GM19455 (cell line): Measurements from ENCODE around the gene NCLN.
"Not testable (repeated sequence)": the region's sequence is repeated elsewhere in the genome, so short reads cannot be mapped to it uniquely, and the experiment has no call there.

ENCODE experiments used
- ATAC-seq: cut with Tn5 transposase; IDR thresholded peaks from one replicate; pipeline ENCODE4 v1.9.1; 2021; ENCODE audit not compliant: unreplicated experiment

NCLN gene

DNA sequence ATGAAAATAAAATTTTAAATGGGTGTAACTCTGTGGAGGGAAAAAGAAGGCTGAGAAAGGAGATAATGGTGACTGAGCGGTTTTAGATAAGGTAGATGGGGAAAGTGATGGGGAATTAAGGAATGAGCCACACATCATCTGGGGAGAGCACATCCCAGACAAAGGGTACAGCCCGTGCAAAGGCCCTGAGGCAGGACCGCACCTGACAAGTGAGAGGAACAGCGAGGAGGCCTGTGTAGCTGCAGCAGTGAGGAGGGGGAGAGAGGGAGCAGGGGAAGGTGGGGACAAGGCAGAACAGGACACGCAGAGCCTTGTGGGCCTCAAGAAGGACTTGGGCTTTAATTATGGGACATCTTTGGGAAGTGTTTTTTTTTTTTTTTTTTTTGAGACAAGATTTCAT, 37.0 kb downstream of the NCLN start:
- ATAC-seq: no peak

DNA sequence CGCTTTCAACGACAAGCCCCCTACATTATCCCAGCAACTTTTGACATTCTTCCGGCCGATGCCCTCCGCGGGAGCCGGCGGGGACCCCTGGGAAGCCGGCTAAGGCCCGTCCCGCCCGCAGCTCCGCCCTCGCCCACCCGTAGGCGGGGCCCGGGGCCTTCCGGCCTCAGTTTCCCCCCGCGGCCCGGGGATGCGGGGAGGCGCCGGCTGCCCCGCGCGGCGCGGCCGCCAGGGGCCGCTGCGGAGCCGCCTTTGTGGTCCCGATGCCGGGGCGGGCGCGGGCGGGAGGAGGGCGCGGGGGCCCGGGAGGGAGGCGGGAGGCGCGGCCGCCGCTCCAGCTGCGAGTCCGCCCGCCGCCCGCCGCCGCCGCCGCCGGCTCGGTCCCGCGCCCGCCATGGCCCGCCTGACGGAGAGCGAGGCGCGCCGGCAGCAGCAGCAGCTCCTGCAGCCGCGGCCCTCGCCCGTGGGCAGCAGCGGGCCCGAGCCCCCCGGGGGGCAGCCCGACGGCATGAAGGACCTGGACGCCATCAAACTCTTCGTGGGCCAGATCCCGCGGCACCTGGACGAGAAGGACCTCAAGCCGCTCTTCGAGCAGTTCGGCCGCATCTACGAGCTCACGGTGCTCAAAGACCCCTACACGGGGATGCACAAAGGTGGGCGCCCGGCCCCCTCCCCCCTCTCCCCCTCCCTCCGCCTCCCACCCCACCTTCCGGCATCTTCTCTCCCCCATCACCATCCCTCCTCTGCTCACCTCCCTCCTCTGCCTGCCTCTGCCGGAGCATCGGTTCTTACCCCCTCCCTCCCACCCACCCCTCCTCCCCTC, 38.8 kb downstream of the NCLN start, which contains the start of gene CELF5:
Gene CELF5 (plus strand): TSS at position 316 of the 823 bp plus-strand sequence. CDS start 79 bp downstream, at position 395.
- no peak for ATAC-seq

DNA sequence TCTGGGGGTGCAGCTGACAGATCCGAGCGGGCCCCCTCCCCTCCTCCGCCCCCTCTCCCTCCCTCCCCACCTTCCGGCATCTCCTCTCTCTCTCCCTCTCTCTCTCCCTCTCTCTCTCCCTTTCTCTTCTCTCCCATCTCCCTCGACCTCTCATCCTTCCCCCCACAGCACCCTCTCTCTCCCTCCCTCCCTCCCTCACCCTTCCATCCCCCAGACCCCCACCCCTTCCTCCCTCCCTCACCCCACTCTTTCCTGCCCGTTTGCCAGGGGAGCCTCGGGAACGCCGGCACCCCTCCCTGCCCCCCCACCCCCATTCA, 39.4 kb downstream of the NCLN start:
- ATAC-seq: no peak

DNA sequence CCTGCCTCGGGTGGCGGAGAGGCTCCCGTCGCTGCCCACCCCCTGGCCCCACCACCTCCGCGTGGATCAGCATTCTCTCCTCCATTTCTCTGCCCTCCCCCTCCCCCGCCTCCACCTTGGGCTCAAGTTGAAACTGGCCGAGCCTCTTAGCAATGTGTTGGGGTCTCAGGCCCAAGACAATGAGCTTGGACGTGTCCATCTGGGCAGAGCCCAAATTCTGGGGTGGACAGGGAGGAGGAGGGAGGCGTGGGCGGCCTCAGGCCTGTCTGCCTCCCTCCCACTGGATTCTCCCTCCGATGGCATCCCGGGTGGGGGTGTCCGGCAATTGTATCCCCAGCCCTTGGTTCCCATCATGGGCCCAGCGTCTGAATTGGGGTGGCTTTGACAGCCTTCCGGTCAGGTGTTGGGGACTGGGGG, 40.0 kb downstream of the NCLN start:
- ATAC-seq: no peak

DNA sequence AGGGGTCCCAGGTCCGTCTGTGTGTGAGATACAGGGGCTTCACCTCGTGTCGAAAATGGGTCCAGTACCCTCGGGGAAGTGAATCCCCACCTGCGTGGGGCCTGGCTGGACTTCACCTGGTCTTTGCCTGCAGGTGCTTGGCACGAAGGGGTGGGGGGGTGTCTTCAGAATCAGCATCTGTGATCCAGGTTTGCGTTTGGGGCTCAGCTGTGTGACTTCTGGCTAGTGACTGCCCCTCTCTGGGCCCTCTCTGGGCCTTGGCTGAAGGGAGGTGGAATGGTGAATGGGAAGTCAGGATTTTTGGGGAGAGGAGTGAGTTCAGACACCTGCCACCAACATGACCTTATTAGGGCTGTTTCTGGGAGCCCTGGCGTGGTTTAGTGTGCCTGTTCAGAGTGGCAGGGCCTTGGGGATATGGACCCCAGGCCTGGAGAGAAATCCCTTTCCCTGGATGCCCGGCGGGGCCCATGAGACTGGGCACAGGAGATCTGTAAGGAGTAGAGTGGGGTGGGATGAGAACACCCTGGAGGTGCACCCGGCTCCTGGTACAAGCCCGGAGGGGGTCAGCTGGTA, 41.4 kb downstream of the NCLN start:
- ATAC-seq: no peak

DNA sequence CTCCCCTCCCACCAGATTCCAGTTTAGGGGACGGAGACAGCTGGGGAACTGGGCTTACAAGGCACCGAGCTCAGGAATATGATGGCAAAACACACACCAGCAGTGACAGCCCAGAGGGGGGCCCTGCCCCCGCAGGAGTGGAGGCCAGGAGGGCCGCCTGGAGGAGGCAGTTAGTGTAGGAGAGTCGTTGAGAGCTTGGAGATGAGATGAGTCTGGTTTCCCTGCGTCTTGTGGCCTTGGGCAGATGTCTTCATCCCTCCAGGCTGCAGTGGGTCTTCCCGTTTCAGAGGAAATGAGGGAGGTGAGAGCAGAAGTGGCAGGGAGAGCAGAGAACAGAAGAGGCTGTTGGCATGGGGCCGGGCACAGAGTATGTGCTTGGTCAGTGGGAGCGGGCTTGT, 43.6 kb downstream of the NCLN start:
- no peak for ATAC-seq

DNA sequence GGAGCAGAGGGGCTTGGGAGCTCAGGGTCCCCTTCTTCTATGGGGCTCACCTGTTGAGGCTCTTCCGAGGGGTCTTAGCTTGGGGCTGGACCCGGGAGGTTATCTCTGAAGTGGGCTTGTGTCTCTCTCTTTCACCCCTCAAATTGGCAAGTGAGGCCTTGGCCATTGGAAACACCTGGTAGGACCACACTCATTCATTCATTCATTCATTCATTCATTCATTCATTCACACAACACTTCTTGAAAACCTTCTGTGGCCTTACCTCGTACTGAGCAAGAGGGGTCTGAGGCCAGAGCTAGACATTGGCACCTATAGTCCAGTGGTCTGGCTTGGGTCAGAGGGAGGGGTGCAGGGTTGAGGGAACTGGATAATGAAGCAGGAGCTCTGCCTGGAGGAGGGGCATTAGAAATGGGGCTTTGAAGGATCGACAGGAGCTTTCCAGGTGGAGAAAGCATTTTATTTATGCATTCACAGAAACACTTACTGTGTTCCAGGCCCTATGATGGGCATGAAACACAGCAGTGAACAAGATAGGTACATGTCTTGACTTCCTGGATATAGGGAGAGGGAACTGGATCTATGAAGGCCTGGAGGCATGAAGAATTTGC, 44.3 kb downstream of the NCLN start:
- ATAC-seq: no peak

DNA sequence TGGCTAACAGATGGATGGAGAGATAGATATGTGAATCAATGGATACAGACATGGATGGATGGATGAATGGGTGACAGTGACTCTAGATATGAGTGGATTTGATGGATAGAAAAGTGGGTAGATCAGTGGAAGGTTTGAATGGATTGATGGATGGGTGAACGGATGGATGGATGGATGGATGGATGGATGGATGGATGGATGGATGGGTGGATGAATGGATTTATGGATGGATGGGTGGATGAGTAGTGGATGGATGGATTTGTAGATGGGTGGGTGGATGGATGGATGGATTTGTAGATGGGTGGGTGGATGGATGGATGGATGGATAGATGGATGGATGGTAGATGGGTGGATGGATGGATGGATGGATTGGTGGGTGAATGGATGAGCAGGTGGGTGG, 45.6 kb downstream of the NCLN start:
- no peak for ATAC-seq

DNA sequence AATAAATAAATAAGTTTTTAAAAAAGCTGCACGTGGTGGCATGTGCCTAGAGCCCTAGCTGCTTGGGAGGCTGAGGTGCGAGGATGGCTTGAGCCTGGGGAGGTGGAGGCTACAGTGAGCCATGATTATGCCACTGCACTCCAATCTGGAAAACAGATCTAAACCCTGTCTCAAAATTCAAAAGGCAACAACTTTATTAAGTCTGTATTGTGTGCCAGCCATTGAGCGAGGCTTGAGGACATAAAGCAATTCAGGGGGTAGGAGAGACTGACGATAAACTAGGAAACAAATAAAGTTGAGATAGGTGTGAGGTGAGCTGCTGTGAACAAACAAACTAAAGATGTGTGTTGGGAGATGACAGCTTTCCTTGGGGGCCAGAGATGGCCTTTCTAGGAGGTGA, 47.4 kb downstream of the NCLN start:
- ATAC-seq: no peak

DNA sequence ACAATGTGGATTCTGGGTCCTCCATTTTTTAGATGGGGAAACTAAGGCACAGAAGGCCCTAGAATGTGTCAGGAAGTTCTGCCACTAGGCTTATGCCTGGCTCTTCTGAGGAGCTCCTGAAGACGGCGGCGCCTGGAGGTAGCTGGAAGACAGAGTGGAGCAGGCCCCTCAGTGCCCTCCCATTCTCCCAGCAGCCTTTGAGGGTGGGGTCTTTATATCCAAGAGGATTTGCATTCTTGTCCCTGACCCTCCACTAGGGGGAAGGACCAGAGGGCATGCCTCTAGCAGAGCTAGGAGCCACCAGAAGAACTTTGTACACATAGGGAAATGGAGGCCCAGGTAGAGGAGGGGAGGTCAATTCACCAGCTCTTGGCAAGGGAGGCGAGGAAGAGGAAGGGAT, 48.1 kb downstream of the NCLN start:
- ATAC-seq: no peak

DNA sequence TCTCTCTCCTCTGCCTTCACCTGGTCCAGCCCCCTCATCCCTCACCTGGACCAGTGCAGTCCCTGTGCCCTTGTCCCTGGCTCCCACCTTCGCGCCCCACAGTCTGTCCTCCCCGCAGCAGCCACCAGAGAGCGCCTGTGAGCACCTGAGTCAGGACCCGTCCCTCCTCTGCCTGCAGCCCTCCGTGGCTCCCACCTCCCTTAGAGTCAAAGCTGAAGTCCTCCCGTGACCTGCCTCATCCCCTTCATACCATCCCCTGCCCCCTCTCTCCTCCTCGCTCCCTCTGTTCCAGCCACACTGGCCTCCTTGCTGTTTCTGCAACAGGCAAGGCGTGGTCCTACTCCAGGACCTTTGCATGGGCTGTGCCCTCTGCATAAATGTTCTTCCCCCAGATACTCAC, 49.1 kb downstream of the NCLN start:
- no peak for ATAC-seq

DNA sequence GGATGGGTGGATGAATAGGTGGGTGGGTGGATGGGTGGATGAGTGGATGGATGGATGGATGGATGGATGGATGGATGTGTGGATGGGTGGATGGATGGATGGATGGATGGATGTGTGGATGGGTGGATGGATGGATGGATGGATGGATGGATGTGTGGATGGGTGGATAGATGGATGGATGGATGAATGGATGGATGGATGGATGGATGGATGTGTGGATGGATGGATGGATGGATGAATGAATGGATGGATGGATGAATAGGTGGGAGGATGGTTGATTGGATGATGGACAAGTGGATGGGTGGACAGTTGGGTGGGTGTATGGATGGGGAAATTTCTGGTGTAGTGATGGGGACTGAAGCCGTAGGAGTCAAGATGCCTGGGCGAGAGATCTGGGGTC, 49.9 kb downstream of the NCLN start:
- not testable (repeated sequence) for ATAC-seq

DNA sequence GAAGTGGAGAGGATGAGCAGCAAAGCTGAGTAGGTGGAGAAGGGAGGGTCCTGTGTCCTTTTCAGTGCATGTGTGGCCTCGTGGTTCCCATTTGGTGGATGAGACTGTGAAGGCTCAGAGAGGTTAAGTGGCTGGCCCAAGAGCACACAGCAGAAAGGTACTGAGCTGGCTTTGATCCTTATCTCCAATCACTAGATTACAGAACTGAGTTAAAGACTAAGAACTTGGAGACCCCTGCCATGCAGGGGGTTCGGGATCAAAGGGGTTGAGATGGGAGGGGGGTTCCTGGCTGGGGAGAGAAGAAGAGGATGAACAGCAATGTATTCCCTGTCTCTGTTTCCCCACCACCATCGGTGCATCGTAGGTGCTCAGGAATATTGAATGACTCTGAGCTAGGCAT, 50.5 kb downstream of the NCLN start:
- no peak for ATAC-seq

DNA sequence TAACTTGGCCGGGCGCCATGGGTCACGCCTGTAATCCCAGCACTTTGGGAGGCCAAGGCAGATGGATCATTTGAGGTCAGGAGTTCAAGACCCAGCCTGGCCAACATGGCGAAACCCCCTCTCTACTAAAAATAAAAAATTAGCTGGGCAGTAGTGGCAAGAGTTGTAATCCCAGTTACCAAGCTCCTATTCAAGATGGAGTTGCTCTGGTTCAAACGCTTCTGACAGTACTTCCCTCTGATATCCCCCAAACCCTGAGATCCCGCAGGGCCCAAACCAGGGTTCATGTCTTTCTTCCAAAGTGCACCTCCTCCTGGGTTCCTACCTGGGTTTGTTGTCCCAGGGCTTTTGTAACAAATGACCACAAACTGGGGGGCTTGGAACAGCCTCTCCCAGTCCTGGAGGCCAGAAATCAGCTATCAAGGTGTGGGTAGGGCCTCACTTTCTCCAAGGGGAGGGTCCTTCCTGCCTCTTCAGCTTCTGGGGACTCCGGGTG, 52.4 kb downstream of the NCLN start:
- ATAC-seq: no peak

DNA sequence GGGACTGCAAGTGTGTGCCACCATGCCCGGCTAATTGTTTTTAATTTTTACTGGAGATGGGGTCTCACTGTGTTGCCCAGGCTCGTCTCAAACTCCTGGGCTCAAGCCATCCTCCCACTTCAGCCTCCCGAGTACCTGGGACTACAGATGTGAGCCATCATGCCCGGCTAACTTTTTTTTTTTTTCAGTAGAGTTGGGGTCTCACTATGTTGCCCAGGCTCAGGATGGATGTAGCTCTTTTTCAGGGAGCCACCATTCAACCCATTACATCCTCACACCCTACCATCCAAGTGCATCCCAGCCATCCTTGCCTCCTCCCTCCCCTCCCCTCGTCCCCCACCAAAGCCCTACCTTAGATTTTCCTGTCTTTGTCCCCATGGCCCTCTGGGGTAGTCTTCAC, 53.6 kb downstream of the NCLN start:
- no peak for ATAC-seq

DNA sequence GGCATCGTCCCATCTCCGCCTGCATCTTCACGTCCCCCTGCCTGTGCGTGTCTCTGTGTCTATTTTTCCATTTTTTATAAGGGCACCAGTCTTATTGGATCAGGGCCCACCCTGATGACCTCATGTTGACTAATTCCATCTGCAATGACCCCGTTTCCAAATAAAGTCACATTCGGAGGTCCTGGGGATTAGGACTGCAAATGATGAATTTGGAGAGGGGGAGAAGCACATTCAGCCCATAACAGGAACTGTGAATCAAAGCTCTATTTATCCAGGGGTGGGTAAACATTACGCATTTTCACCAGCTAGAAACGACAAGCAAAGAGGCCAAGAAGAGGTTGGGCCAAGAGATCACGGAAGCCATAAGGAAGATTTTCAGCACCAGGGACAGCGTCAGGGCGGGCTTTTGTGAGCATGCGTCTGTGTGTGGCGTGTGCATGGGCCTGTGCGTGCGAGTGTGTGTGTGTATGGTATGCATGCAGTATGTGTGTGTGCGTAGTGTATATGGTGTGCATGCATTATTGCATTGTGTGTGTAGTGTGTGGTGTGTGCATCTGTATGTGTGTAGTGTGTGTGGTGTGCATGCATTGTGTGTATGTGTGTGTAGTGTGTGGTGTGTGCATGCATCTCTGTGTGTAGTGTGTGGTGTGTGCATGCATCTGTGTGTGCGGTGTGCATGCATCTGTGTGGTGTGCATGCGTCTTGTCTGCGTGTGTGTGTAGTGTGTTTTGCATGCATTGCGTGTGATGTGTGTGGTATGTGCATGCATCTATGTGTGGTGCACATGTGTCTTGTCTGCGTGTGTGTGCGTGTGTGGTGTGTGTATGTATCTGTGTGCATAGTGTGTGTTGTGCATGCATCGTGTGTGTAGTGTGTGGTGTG, 58.3 kb downstream of the NCLN start:
- ATAC-seq: no peak

DNA sequence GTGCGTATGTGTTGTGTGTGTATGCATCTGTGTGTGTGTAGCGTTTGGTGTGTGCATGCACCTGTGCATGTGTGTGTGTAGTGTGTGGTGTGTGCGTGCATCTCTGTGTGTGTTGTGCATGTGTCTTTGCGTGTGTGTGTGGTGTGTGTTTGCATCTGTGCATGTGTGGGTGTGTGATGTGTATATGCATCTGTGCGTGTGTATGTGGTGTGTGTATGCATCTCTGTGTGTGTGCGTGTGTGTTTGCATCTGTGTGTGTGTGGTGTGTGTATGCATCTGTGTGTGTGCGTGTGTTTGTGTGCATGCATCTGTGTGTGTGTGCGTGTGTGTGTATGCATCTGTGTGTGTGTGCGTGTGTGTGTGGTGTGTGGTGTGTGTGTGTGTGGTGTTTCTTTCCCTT, 59.3 kb downstream of the NCLN start:
- ATAC-seq: no peak

DNA sequence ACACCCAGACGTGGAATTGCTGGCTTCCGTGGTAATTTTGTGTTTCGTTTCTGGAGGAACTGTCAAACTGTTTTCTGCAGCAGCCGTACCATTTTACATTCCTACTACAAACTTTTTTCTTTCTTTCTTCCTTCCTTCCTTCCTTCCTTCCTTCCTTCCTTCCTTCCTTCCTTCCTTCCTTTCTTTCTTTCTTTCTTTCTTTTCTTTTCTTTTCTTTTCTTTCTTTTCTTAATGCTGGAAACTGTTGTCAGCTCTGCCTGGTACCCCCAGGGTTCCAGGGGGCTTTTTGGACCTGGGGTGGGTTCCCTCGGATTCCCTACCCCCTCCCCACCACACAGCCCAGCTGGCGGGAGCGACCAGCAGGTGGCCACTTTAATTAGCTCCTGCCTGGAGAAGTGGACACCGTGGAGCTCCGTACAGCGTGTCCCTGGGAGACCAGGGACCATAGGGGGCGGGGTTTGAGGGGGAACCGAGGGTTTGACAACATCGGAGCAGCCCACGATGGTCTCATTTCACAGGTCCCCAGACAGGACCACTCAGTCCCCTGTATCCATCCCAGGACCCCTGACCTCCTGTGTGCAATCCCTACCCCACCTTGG, 63.1 kb downstream of the NCLN start:
- no peak for ATAC-seq

DNA sequence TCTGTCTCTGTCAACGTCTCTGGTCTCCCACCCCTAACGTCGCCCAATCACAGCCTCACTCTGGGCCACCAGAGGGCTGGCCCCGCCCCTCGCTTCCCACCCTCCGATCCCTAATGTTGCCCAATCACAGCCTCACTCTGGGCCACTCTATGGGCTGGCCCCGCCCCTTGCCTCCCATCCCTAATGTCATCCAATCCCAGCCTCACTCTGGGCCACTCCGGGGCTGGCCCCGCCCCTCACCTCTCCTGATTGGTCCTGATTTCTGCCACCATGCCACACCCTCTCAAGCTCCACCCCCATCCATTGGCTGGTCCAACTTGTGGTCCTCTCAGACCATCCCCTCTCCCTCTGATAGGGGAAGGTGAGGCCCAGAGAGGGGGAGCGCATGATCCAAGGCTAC, 63.7 kb downstream of the NCLN start:
- ATAC-seq: no peak

DNA sequence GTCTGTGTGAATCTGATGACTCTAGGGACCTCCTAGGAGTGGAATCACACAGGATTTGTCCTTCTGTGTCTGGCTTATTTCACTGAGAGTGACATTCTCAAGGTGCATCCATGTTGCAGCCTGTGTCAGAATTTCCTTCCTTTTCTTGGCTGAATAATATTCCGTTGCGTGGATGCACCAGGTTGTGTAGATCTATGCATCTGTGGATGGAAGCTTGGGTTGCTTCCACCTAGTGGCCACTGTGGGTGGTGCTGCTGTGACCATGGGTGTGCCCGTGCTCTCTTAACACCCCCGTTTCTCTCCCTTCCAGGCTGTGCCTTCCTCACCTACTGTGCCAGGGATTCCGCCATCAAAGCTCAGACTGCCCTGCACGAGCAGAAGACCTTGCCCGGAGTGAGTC, 64.9 kb downstream of the NCLN start:
- ATAC-seq: no peak

DNA sequence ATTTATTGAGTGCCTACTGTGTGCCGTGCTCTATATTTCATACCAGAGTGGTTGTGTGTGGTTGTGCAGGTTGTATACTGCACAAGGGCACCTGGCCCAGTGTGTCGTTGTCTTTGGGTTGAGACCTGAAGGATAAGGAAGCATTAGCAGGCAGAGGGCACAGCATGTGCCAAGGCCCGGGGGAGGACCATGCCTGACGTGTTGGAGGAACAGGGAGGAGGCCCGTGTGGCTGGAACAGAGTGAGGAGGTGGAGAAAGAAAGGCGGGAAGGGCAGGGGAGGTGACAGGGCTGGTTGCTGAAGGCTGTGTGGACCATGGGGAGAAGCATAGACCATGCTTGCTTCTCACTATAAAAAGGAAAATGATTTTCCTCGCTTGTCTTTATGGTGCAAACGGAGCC, 65.5 kb downstream of the NCLN start:
- ATAC-seq: no peak
